ENCODE measurements around the gene TMEM200C.

DNA sequence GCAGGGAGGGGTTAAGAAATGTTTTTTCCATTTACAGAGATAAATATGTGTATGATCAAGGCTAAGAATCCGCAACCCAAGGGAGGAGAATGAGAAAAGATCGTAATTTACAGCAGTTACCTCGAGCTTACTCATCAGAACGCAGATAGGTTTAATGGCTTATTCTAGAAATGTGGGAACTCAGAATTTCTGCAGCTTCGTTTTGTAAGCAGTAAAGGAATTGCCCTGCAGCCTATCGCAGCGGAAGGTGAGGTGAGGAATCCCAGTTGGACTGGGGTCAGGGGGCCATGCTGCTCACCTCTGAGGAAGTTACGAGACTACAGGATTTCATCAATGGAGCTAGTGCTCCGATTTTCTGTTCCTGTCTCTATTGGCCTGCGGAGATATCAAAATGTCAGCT, 8.1 kb upstream of the TMEM200C start:
- TF ChIP-seq POLR2A (IDR thresholded peaks at IDR 0.05; ENCODE audit: low read length) (no peak), GATA1 (IDR thresholded peaks at IDR 0.05; ENCODE audit: low read depth, low read length) (no peak)
